HCT116 (cell line): ENCODE results near the gene DHX36. TPM values are rescaled to one million over a fixed set of nuclear protein-coding genes. Genes with fewer than 3 reads are reported as not detected.

Experiments used
- ATAC-seq: fragments of 200-7000 bp; cut with Tn5 transposase; 2 replicates; pipeline ENCODE4 v1.9.1; 2020; ENCODE audit warnings: mild to moderate bottlenecking, moderate library complexity
- BruUV-seq: library from RNA; stranded (reverse); fragments of 400-500 nt; replicated peaks from 2 replicates; lab custom pipeline; 2021; lab: Mats Ljungman, UMichigan
- CTCF ChIA-PET: fragments of 300-600 bp; sonication (Branson Sonifier 250); formaldehyde crosslinking; loops from one replicate; lab custom pipeline; 2021; ENCODE audit warnings: antibody characterized with exemption; lab: Charles Lee
- POLR2A ChIA-PET: fragments of 300-600, 350-600 bp; sonication (Branson Sonifier 250); formaldehyde crosslinking; loops from one replicate; lab custom pipeline; 2021; ENCODE audit warnings: antibody characterized with exemption; lab: Charles Lee
- RAD21 ChIA-PET, 2 experiments: fragments of 300-600 bp; sonication (Branson Sonifier 250); formaldehyde crosslinking; loops; one replicate each; lab custom pipeline; 2023; ENCODE audit warnings: low total read pairs in 2 of 2; ENCODE audit not compliant: uncharacterized antibody in 2 of 2, unreplicated experiment in 2 of 2, low non-redundant PET in 1 of 2; lab: Charles Lee
- DNase-seq: peaks from one replicate; pipeline ENCODE4 v3.0.0-alpha.2; 2010; ENCODE audit warnings: low read depth, low spot score
- H2AFZ ChIP-seq: fragments of 200-600 bp; shearing (Covaris generic), sonication (generic); 2 replicates; pipeline ENCODE4 v1.6.1; 2017; ENCODE audit warnings: low read depth, mixed run types, mixed read lengths, antibody characterized with exemption, low read length; ENCODE audit not compliant: poor library complexity, severe bottlenecking
- H3K27ac ChIP-seq: 2 replicates; pipeline ENCODE4 v1.5.1; 2012; ENCODE audit warnings: low read depth, low read length
- H3K27me3 ChIP-seq: fragments of 200-600 bp; sonication (generic); 2 replicates; pipeline ENCODE4 v1.6.1; 2016; ENCODE audit warnings: mixed run types, low read length, mixed read lengths; ENCODE audit not compliant: insufficient read depth
- H3K36me3 ChIP-seq, 2 experiments: fragments of 200-500 bp in 1 of 2; fragments of 200-600 bp in 1 of 2; sonication (Bioruptor generic) in 1 of 2; sonication (generic) in 1 of 2; 2 replicates each; pipeline versions ENCODE4 v1.5.1 to v1.6.1; 2014 to 2016; ENCODE audit warnings: low read length in 2 of 2, inconsistent platforms in 1 of 2, mixed read lengths in 1 of 2, mixed run types in 1 of 2; ENCODE audit not compliant: insufficient read depth in 2 of 2, control insufficient read depth in 1 of 2
- H3K4me1 ChIP-seq, 2 experiments: fragments of 200-600 bp in 1 of 2; sonication (generic) in 1 of 2; 2 replicates each; pipeline versions ENCODE4 v1.5.1 to v1.6.1; 2012 to 2017; ENCODE audit warnings: low read length in 2 of 2, inconsistent platforms in 1 of 2, mild to moderate bottlenecking in 1 of 2, mixed read lengths in 1 of 2, mixed run types in 1 of 2, moderate library complexity in 1 of 2; ENCODE audit not compliant: insufficient read depth in 2 of 2, control insufficient read depth in 1 of 2
- H3K4me2 ChIP-seq: fragments of 200-600 bp; sonication (generic); 2 replicates; pipeline ENCODE4 v1.6.1; 2017; ENCODE audit warnings: mixed run types, low read length, mixed read lengths
- H3K4me3 ChIP-seq, 2 experiments: fragments of 200-600 bp in 1 of 2; sonication (generic) in 1 of 2; replicated peaks in 1 of 2; 2 replicates each; pipeline ENCODE4 v1.5.1; 2011 to 2016; ENCODE audit warnings: low read length in 2 of 2, control low read depth in 1 of 2, low read depth in 1 of 2, mild to moderate bottlenecking in 1 of 2, mixed read lengths in 1 of 2, mixed run types in 1 of 2
- H3K79me2 ChIP-seq: fragments of 200-600 bp; sonication (generic); 2 replicates; pipeline ENCODE4 v1.6.1; 2017; ENCODE audit warnings: mild to moderate bottlenecking, mixed run types, low read length, moderate library complexity, mixed read lengths; ENCODE audit not compliant: insufficient read depth
- H3K9ac ChIP-seq: fragments of 200-600 bp; sonication (generic); 2 replicates; pipeline ENCODE4 v1.6.1; 2016; ENCODE audit warnings: low read length, mixed read lengths
- H3K9me2 ChIP-seq: fragments of 200-600 bp; sonication (generic), shearing (Covaris generic); 2 replicates; pipeline ENCODE4 v1.6.1; 2017; ENCODE audit warnings: mixed run types, mild to moderate bottlenecking, moderate library complexity; ENCODE audit not compliant: insufficient read depth
- H3K9me3 ChIP-seq, 2 experiments: fragments of 200-500 bp in 1 of 2; fragments of 200-600 bp in 1 of 2; sonication (Bioruptor generic) in 1 of 2; sonication (generic) in 1 of 2; 2 replicates each; pipeline ENCODE4 v1.6.1; 2014 to 2017; ENCODE audit warnings: low read length in 2 of 2, mixed read lengths in 2 of 2, inconsistent platforms in 1 of 2, low read depth in 1 of 2, mild to moderate bottlenecking in 1 of 2, mixed run types in 1 of 2, moderate library complexity in 1 of 2; ENCODE audit not compliant: control insufficient read depth in 1 of 2, insufficient read depth in 1 of 2
- H4K20me1 ChIP-seq: fragments of 200-600 bp; sonication (generic), shearing (Covaris generic); 2 replicates; pipeline ENCODE4 v1.6.1; 2017; ENCODE audit warnings: mixed run types, mild to moderate bottlenecking, moderate library complexity; ENCODE audit not compliant: insufficient read depth
- CBX3 ChIP-seq: IDR thresholded peaks from 2 replicates; pipeline ENCODE4 v1.6.1; 2012; ENCODE audit warnings: low read depth
- CEBPB ChIP-seq: IDR thresholded peaks from 2 replicates; pipeline ENCODE4 v1.6.1; 2012; ENCODE audit warnings: low read depth
- CTCF ChIP-seq, 3 experiments: fragments of 200-600 bp in 1 of 3; sonication (generic) in 1 of 3; IDR thresholded peaks in 2 of 3; conservative IDR thresholded peaks in 1 of 3; 2 replicates each; pipeline ENCODE4 v1.5.1; 2012 to 2017; ENCODE audit warnings: low read depth in 2 of 3, low read length in 2 of 3, antibody characterized with exemption in 1 of 3, borderline replicate concordance in 1 of 3, control low read depth in 1 of 3, mild to moderate bottlenecking in 1 of 3, mixed read lengths in 1 of 3, mixed run types in 1 of 3, moderate library complexity in 1 of 3; ENCODE audit not compliant: insufficient read depth in 1 of 3
- FOSL1 ChIP-seq: IDR thresholded peaks from 2 replicates; pipeline ENCODE4 v1.6.1; 2012; ENCODE audit warnings: low read depth
- JUND ChIP-seq: IDR thresholded peaks from 2 replicates; pipeline ENCODE4 v1.6.1; 2012
- POLR2A ChIP-seq: IDR thresholded peaks from 2 replicates; pipeline ENCODE4 v1.7.0; 2011; ENCODE audit warnings: borderline replicate concordance; ENCODE audit not compliant: insufficient read depth, insufficient read length; ENCODE audit errors: extremely low read depth
- POLR2AphosphoS5 ChIP-seq: IDR thresholded peaks from 2 replicates; pipeline ENCODE4 v1.6.1; 2011; ENCODE audit warnings: mild to moderate bottlenecking, low read depth, low read length, moderate library complexity
- SP1 ChIP-seq: IDR thresholded peaks from 2 replicates; pipeline ENCODE4 v1.6.1; 2012; ENCODE audit warnings: low read depth
- SRF ChIP-seq: IDR thresholded peaks from 2 replicates; pipeline ENCODE4 v1.6.1; 2012; ENCODE audit warnings: low read depth
- TCF7L2 ChIP-seq: IDR thresholded peaks from 2 replicates; pipeline ENCODE4 v1.7.0; 2011; ENCODE audit warnings: borderline replicate concordance, inconsistent platforms; ENCODE audit not compliant: insufficient read depth, insufficient read length; ENCODE audit errors: extremely low read depth
- ZFX ChIP-seq: fragments of 450-650 bp; IDR thresholded peaks from 2 replicates; pipeline ENCODE4 v1.6.1; 2017
- ZNF274 ChIP-seq: fragments of 200-500 bp; sonication (Bioruptor generic); IDR thresholded peaks from 2 replicates; pipeline ENCODE4 v1.6.1; 2014; ENCODE audit warnings: mild to moderate bottlenecking, low read depth, low read length, inconsistent platforms
- intact Hi-C: fragments of 100-400 bp; cut with micrococcal nuclease; formaldehyde crosslinking; loops from 2 replicates; pipeline ENCODE4 v1.10.0; 2022
- total RNA-seq: library from RNA; stranded (reverse); gene quantifications from one replicate; pipeline ENCODE4 v1.2.1, GENCODE V29; 2021; ENCODE audit not compliant: unreplicated experiment

Gene DHX36
- total RNA-seq, 1 experiment from 2014 or later: 49.9 TPM

GRCh38 chr3:154225536-154225935 is 98.8 kb downstream of the DHX36 start (continued):
- TF ChIP-seq ZNF274 (no peak), JUND (no peak), POLR2AphosphoS5 (no peak), CEBPB (no peak), ZFX (no peak), FOSL1 (no peak), POLR2A (no peak)
- TF ChIP-seq, all 23 proteins: peak for 0

- no peak overlapping the region for H3K9ac ChIP-seq
- H4K20me1 ChIP-seq: no peaks in the 10 kb centered on the region
- intact Hi-C loops: no loop called here
- DNase-seq (no peak), ATAC-seq (no peak)
- peaks cover 4 to 9% of the 10 kb centered on the region in 2 experiments; a peak in 2 of 4 replicates for H3K4me1 ChIP-seq
- H3K9me2 ChIP-seq: no peaks in the 10 kb centered on the region
- ChIA-PET POLR2A (no interaction called here), RAD21 (no interaction called here), CTCF (no interaction called here)
- no peaks in the 10 kb centered on the region for H3K79me2 ChIP-seq
- BruUV-seq: no TSS peak
- H3K27me3 ChIP-seq: no peaks in the 10 kb centered on the region
- H3K27ac ChIP-seq: no peak overlapping the region
- H2AFZ ChIP-seq: no peak overlapping the region
- no peak overlapping the region for H3K4me3 ChIP-seq
- no peaks in the 10 kb centered on the region for H3K36me3 ChIP-seq
- TF ChIP-seq CEBPB (no peak), CBX3 (no peak), CTCF (IDR thresholded peaks at IDR 0.05 in 2 of 3, conservative IDR thresholded peaks at IDR 0.05 in 1 of 3; ENCODE audit: borderline replicate concordance in 1 of 3, insufficient read depth in 1 of 3, low read depth in 2 of 3, low read length in 2 of 3) (no peak), SP1 (no peak), ZNF274 (no peak), TCF7L2 (no peak), ZFX (no peak), POLR2A (no peak), SRF (no peak)
- no peaks in the 10 kb centered on the region for H3K9me3 ChIP-seq
- H3K4me2 ChIP-seq: no peak overlapping the region
Observed at GRCh38 chr3:154224866-154225265, 99.4 kb downstream of the DHX36 start.
